ENCODE data around the gene CCDC142.

CCDC142 gene

GRCh38 chr2:74513605-74514367 lies 31.0 kb upstream of the CCDC142 start:
- no peak for DNase-seq (ENCODE audit: low read depth in 2 of 2)

- DNase-seq (ENCODE audit: low read depth in 2 of 2): no peak
Observed at GRCh38 chr2:74512744-74513604, 30.2 kb upstream of the CCDC142 start.

GRCh38 chr2:74511104-74511989 lies 28.5 kb upstream of the CCDC142 start:
- no peak for DNase-seq (ENCODE audit: low read depth in 2 of 2)

- DNase-seq (ENCODE audit: low read depth in 2 of 2): no peak
Observed at GRCh38 chr2:74510272-74510671, 27.5 kb upstream of the CCDC142 start.

- DNase-seq (ENCODE audit: low read depth in 2 of 2): no peak
Observed at GRCh38 chr2:74507926-74508520, 25.2 kb upstream of the CCDC142 start.

- peak; percentile 97 to 99 for DNase-seq (ENCODE audit: low read depth in 2 of 2)
Observed at GRCh38 chr2:74507145-74507925, 24.5 kb upstream of the CCDC142 start, which contains the start of gene PCGF1. Gene PCGF1, minus strand, starts transcription at chr2:74507695. Its CDS starts 27 bp downstream, at chr2:74507668.

- no peak for DNase-seq (ENCODE audit: low read depth in 2 of 2)
Observed at GRCh38 chr2:74505448-74506246, 22.8 kb upstream of the CCDC142 start.

- DNase-seq (ENCODE audit: low read depth in 2 of 2): no peak
Observed at GRCh38 chr2:74504591-74504990, 21.8 kb upstream of the CCDC142 start.

- no peak for DNase-seq (ENCODE audit: low read depth in 2 of 2)
Observed at GRCh38 chr2:74503506-74504475, 21.0 kb upstream of the CCDC142 start.

- DNase-seq (ENCODE audit: low read depth in 2 of 2): no peak
Observed at GRCh38 chr2:74502720-74503505, 20.1 kb upstream of the CCDC142 start.

- no peak for DNase-seq (ENCODE audit: low read depth in 2 of 2)
Observed at GRCh38 chr2:74502147-74502719, 19.4 kb upstream of the CCDC142 start.

- no peak for DNase-seq (ENCODE audit: low read depth in 2 of 2)
Observed at GRCh38 chr2:74501335-74502071, 18.7 kb upstream of the CCDC142 start.

GRCh38 chr2:74500578-74500946 lies 17.8 kb upstream of the CCDC142 start:
- no peak for DNase-seq (ENCODE audit: low read depth in 2 of 2)

GRCh38 chr2:74499940-74500577 lies 17.3 kb upstream of the CCDC142 start:
- no peak for DNase-seq (ENCODE audit: low read depth in 2 of 2)

- DNase-seq (ENCODE audit: low read depth in 2 of 2): no peak
Observed at GRCh38 chr2:74499267-74499939, 16.6 kb upstream of the CCDC142 start, which contains the start of gene LBX2. Gene LBX2, minus strand, starts transcription at chr2:74499603. Its CDS starts 66 bp downstream, at chr2:74499537.

Data from stimulated activated CD8-positive, alpha-beta memory T cell treated with anti-CD3 and anti-CD28 coated beads, Interleukin-2, amount 100 ng/mL, for 1 hour (primary cell).